Measurements from ENCODE around the gene ZNF76. TPM values are rescaled to one million over a fixed set of nuclear protein-coding genes. Genes with fewer than 3 reads are reported as not detected.
A peak's percentile ranks its signal among the peaks of the same experiment; 100 is the strongest.

ZNF76 gene
- total and polyA plus RNA-seq, 2 of the 8 experiments (the other 6 are each of a cell fraction or from before 2014, with no cell fraction given), result 17.9 to 23.9 TPM

DNA sequence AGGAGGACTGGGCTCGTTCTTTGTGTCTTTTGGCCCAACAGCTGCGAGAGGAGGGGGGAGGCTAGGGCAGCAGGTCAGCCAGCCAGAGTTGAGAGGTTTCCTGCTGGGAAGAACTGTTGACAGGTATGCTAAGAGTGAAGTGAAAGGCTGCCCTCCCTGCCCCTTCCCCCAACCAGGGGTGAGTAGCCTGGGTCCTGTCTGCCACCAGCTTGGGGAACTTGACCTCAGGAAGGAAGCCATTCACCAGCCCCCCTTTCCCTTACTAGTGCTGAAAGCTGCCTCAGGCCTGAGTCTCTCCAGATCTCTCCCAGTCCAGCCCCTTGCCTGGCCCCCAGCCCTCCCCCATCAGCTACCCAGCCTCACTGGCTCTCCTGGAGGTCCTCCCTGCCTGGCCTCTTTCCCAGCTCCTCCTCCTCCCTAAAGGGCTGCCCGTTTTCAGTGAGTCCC lies 20.7 kb upstream of the ZNF76 start (continued):
- TF ChIP-seq RBBP5 (IDR thresholded peaks at IDR 0.05; ENCODE audit: borderline replicate concordance, low read depth, low read length) (no peak), SAP30 (IDR thresholded peaks at IDR 0.05; ENCODE audit: insufficient read depth, insufficient replicate concordance, low read length) (peak; percentile 66), SUZ12 (IDR thresholded peaks at IDR 0.05; ENCODE audit: low read length) (no peak), YY1 (IDR thresholded peaks at IDR 0.05; ENCODE audit: low read depth, low read length) (0 out of 2 replicates have a peak, but pooled peaks have one; percentile 29), POLR2A (IDR thresholded peaks at IDR 0.05; ENCODE audit: control extremely low read depth in 1 of 2, low read depth in 2 of 2, low read length in 2 of 2) (no peak), POU5F1 (IDR thresholded peaks at IDR 0.05; ENCODE audit: low read depth, low read length) (no peak), KDM4A (IDR thresholded peaks at IDR 0.05; ENCODE audit: low read depth, low read length, severe bottlenecking) (no peak), SP1 (IDR thresholded peaks at IDR 0.05; ENCODE audit: low read depth, low read length) (peak; percentile 51; the same call in 1 of the 2 replicates), SP4 (IDR thresholded peaks at IDR 0.05; ENCODE audit: low read length) (no peak), JUND (IDR thresholded peaks at IDR 0.05; ENCODE audit: low read length) (no peak), NRF1 (IDR thresholded peaks at IDR 0.05; ENCODE audit: low read depth, low read length) (no peak), TAF1 (IDR thresholded peaks at IDR 0.05; ENCODE audit: low read depth, low read length) (no peak), CBX8 (IDR thresholded peaks at IDR 0.05; ENCODE audit: borderline replicate concordance, low read depth, low read length) (no peak), FOSL1 (IDR thresholded peaks at IDR 0.05; ENCODE audit: insufficient read depth, low read depth, low read length) (no peak), CREB1 (IDR thresholded peaks at IDR 0.05) (no peak), TCF12 (IDR thresholded peaks at IDR 0.05; ENCODE audit: low read depth, low read length) (peak; percentile 90; the same call in 1 of the 2 replicates), POLR2AphosphoS5 (IDR thresholded peaks at IDR 0.05; ENCODE audit: low read depth, low read length) (peak; percentile 47; the same call in 1 of the 2 replicates), MAFK (IDR thresholded peaks at IDR 0.05; ENCODE audit: low read depth, low read length) (no peak), EGR1 (IDR thresholded peaks at IDR 0.05; ENCODE audit: borderline replicate concordance, low read depth, low read length) (no peak), TBP (IDR thresholded peaks at IDR 0.05; ENCODE audit: low read depth, low read length) (no peak), BCL11A (IDR thresholded peaks at IDR 0.05; ENCODE audit: low read depth in 2 of 2, low read length in 2 of 2) (no peak), CHD1 (IDR thresholded peaks at IDR 0.05; ENCODE audit: low read depth, low read length) (no peak), HDAC6 (IDR thresholded peaks at IDR 0.05; ENCODE audit: low read depth, low read length) (no peak), CTBP2 (IDR thresholded peaks at IDR 0.05; ENCODE audit: borderline replicate concordance, insufficient read depth, insufficient read length, low read length) (peak; percentile 68), KDM5A (IDR thresholded peaks at IDR 0.05; ENCODE audit: low read length) (no peak), PHF8 (conservative IDR thresholded peaks at IDR 0.05; ENCODE audit: low read depth, low read length) (no peak)
- TF ChIP-seq, protein P1, sequence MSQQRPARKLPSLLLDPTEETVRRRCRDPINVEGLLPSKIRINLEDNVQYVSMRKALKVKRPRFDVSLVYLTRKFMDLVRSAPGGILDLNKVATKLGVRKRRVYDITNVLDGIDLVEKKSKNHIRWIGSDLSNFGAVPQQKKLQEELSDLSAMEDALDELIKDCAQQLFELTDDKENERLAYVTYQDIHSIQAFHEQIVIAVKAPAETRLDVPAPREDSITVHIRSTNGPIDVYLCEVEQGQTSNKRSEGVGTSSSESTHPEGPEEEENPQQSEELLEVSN (IDR thresholded peaks at IDR 0.05), result no peak
